Stimulated activated CD4-positive, alpha-beta T cell treated with anti-CD3 and anti-CD28 coated beads, Interleukin-1b, Interleukin-23, amount 100 ng/mL, for 1 hour (primary cell): ENCODE results near the gene TMEM150C.
"Not testable (repeated sequence)": the region's sequence is repeated elsewhere in the genome, so short reads cannot be mapped to it uniquely, and the experiment has no call there.

Experiments used
- DNase-seq, 2 donors: peaks; one replicate each; pipeline ENCODE4 v3.0.0-alpha.2; 2020; ENCODE audit warnings: low read depth in 2 of 2

TMEM150C gene

GRCh38 chr4:82515705-82516104 lies 46.1 kb downstream of the TMEM150C start:
- DNase-seq: no peak

- DNase-seq: no peak
These were observed 48.4 kb downstream of the TMEM150C start for GRCh38 chr4:82513382-82513781.

GRCh38 chr4:82510216-82510615 lies 51.6 kb downstream of the TMEM150C start:
- no peak for DNase-seq

GRCh38 chr4:82508806-82509428 lies 52.9 kb downstream of the TMEM150C start:
- no peak for DNase-seq

GRCh38 chr4:82508011-82508410 lies 53.8 kb downstream of the TMEM150C start:
- DNase-seq: no peak

- no peak for DNase-seq
These were observed 60.7 kb downstream of the TMEM150C start for GRCh38 chr4:82501154-82501442.

- no peak for DNase-seq
These were observed 61.2 kb downstream of the TMEM150C start for GRCh38 chr4:82500435-82501153.

- no peak for DNase-seq
These were observed 61.9 kb downstream of the TMEM150C start for GRCh38 chr4:82499738-82500434.

GRCh38 chr4:82496349-82496748 lies 65.4 kb downstream of the TMEM150C start:
- no peak for DNase-seq

GRCh38 chr4:82495666-82496065 lies 66.1 kb downstream of the TMEM150C start:
- no peak for DNase-seq

GRCh38 chr4:82493721-82494425 lies 67.9 kb downstream of the TMEM150C start:
- no peak for DNase-seq

GRCh38 chr4:82491251-82491960 lies 70.4 kb downstream of the TMEM150C start:
- no peak for DNase-seq

GRCh38 chr4:82489987-82490386 lies 71.8 kb downstream of the TMEM150C start:
- no peak for DNase-seq

GRCh38 chr4:82489076-82489475 lies 72.7 kb downstream of the TMEM150C start:
- DNase-seq: no peak

GRCh38 chr4:82484996-82485783 lies 76.6 kb downstream of the TMEM150C start:
- no peak for DNase-seq

GRCh38 chr4:82482387-82482786 lies 79.4 kb downstream of the TMEM150C start:
- DNase-seq: no peak

GRCh38 chr4:82481506-82481840 lies 80.3 kb downstream of the TMEM150C start:
- no peak for DNase-seq

GRCh38 chr4:82480771-82481505 lies 80.8 kb downstream of the TMEM150C start:
- no peak for DNase-seq

GRCh38 chr4:82479562-82479961 lies 82.2 kb downstream of the TMEM150C start:
- no peak for DNase-seq

- DNase-seq: not testable (repeated sequence)
These were observed 84.3 kb downstream of the TMEM150C start for GRCh38 chr4:82477469-82477868.
